Fibroblast of peridontal ligament (primary cell): Measurements from ENCODE around the gene B3GLCT.
A peak's percentile ranks its signal among the peaks of the same experiment; 100 is the strongest.
"Not testable (repeated sequence)": the region's sequence is repeated elsewhere in the genome, so short reads cannot be mapped to it uniquely, and the experiment has no call there.

ENCODE experiments used
- DNase-seq: peaks from one replicate; pipeline ENCODE4 v3.0.0-alpha.2; 2010; ENCODE audit errors: extremely low read depth

B3GLCT gene

GRCh38 chr13:31276421-31276820 lies 76.6 kb downstream of the B3GLCT start:
- DNase-seq: no peak

- DNase-seq: no peak
Measured at GRCh38 chr13:31278869-31279268, 79.1 kb downstream of the B3GLCT start.

- DNase-seq: no peak
Measured at GRCh38 chr13:31282741-31283455, 83.1 kb downstream of the B3GLCT start.

- no peak for DNase-seq
Measured at GRCh38 chr13:31286930-31287329, 87.2 kb downstream of the B3GLCT start.

- no peak for DNase-seq
Measured at GRCh38 chr13:31301119-31301518, 101.3 kb downstream of the B3GLCT start.

GRCh38 chr13:31310356-31310755 lies 110.6 kb downstream of the B3GLCT start:
- DNase-seq: no peak

GRCh38 chr13:31310786-31311185 lies 111.0 kb downstream of the B3GLCT start:
- no peak for DNase-seq

GRCh38 chr13:31311921-31312320 lies 112.1 kb downstream of the B3GLCT start:
- no peak for DNase-seq

- DNase-seq: no peak
Measured at GRCh38 chr13:31314961-31315360, 115.2 kb downstream of the B3GLCT start.

GRCh38 chr13:31320946-31321345 lies 121.2 kb downstream of the B3GLCT start:
- no peak for DNase-seq

- no peak for DNase-seq
Measured at GRCh38 chr13:31321457-31321856, 121.7 kb downstream of the B3GLCT start.

- peak; percentile 17 for DNase-seq
Measured at GRCh38 chr13:31322026-31322425, 122.3 kb downstream of the B3GLCT start.

GRCh38 chr13:31322702-31323405 lies 123.1 kb downstream of the B3GLCT start:
- no peak for DNase-seq

GRCh38 chr13:31327182-31327860 lies 127.5 kb downstream of the B3GLCT start:
- DNase-seq: no peak

- peak; percentile 52 for DNase-seq
Measured at GRCh38 chr13:31328549-31329235, 128.9 kb downstream of the B3GLCT start.

GRCh38 chr13:31330236-31330635 lies 130.5 kb downstream of the B3GLCT start:
- no peak for DNase-seq

GRCh38 chr13:31331068-31331467 lies 131.3 kb downstream of the B3GLCT start:
- no peak for DNase-seq

- no peak for DNase-seq
Measured at GRCh38 chr13:31334547-31334946, 134.8 kb downstream of the B3GLCT start.

- no peak for DNase-seq
Measured at GRCh38 chr13:31334994-31335557, 135.3 kb downstream of the B3GLCT start.

GRCh38 chr13:31339616-31340015 lies 139.8 kb downstream of the B3GLCT start:
- not testable (repeated sequence) for DNase-seq

GRCh38 chr13:31340848-31341247 lies 141.1 kb downstream of the B3GLCT start:
- DNase-seq: not testable (repeated sequence)

GRCh38 chr13:31346891-31347290 lies 147.1 kb downstream of the B3GLCT start:
- no peak for DNase-seq
